Endometrial microvascular endothelial cells (primary cell): ENCODE results near the gene TNFSF13. TPM values are rescaled to one million over a fixed set of nuclear protein-coding genes. Genes with fewer than 3 reads are reported as not detected.

ENCODE experiments used
- in situ Hi-C: cut with HindIII; loops from 2 replicates; pipeline ENCODE4 v1.10.0; 2017; ENCODE audit warnings: low sequenced_read_pairs, low pct_unique_long_range_greater_than_20kb; ENCODE audit errors: inconsistent ontology term
- total RNA-seq: library from RNA; depleted of rRNA; stranded (reverse); fragments of >200 nt; gene quantifications from one replicate; pipeline ENCODE4 v1.2.3, GENCODE V29; 2015; ENCODE audit errors: inconsistent ontology term

TNFSF13 gene, protein sequence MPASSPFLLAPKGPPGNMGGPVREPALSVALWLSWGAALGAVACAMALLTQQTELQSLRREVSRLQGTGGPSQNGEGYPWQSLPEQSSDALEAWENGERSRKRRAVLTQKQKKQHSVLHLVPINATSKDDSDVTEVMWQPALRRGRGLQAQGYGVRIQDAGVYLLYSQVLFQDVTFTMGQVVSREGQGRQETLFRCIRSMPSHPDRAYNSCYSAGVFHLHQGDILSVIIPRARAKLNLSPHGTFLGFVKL
- 2.1 TPM for total RNA-seq

- in situ Hi-C loops, result loop anchor here (25.0 kb wide), 1 partner anchor 96 kb away; no protein-coding TSS in a partner anchor
Measured at GRCh38 chr17:7558544-7559319, at the start of gene TNFSF13. TNFSF13 (plus strand) TSS chr17:7558750; CDS start chr17:7559040, 290 bp downstream.

DNA sequence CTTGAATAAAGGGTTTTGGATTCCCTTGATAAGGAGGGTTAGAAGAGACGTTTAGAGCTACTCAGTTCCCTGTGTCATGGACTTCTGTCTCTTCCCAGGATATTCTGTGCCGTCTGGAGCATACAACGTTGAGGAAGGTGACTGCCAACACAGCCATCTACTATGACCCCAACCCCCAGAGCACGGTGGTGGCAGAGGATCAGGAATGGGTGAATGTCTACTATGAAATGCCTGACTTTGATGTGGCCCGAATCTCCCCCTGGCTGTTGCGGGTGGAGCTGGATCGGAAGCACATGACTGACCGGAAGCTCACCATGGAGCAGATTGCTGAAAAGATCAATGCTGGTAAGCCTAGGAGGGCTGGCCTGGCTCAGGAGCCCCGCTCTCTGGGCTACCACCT is 49.7 kb upstream of the TNFSF13 start:
- in situ Hi-C loops, result no loop called here

GRCh38 chr17:7509937-7510336 is 48.6 kb upstream of the TNFSF13 start:
- in situ Hi-C loops, result no loop called here

DNA sequence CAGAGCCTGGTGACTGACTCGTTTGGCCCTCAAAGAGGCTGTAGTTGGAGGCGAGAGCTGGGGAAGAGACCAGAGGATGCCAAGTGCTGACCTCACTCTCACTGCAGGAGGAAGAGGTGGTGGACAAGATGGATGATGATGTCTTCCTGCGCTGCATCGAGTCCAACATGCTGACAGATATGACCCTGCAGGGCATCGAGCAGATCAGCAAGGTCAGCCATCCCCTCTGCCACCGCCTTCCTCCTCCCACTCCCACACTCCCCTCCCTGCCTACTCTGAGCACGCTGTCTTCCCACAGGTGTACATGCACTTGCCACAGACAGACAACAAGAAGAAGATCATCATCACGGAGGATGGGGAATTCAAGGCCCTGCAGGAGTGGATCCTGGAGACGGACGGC is 47.4 kb upstream of the TNFSF13 start:
- in situ Hi-C loops, result no loop called here

- in situ Hi-C loops, result no loop called here
Measured at GRCh38 chr17:7512105-7512504, 46.4 kb upstream of the TNFSF13 start.

DNA sequence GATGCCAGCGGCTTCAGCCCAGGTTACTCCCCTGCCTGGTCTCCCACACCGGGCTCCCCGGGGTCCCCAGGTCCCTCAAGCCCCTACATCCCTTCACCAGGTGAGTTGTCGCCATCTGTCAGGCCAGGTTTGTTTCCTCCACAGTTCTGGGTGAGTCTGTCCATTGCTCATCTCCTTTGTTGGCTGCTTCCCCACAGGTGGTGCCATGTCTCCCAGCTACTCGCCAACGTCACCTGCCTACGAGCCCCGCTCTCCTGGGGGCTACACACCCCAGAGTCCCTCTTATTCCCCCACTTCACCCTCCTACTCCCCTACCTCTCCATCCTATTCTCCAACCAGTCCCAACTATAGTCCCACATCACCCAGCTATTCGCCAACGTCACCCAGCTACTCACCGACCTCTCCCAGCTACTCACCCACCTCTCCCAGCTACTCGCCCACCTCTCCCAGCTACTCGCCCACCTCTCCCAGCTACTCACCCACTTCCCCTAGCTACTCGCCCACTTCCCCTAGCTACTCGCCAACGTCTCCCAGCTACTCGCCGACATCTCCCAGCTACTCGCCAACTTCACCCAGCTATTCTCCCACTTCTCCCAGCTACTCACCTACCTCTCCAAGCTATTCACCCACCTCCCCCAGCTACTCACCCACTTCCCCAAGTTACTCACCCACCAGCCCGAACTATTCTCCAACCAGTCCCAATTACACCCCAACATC is 45.6 kb upstream of the TNFSF13 start:
- in situ Hi-C loops, result no loop called here

DNA sequence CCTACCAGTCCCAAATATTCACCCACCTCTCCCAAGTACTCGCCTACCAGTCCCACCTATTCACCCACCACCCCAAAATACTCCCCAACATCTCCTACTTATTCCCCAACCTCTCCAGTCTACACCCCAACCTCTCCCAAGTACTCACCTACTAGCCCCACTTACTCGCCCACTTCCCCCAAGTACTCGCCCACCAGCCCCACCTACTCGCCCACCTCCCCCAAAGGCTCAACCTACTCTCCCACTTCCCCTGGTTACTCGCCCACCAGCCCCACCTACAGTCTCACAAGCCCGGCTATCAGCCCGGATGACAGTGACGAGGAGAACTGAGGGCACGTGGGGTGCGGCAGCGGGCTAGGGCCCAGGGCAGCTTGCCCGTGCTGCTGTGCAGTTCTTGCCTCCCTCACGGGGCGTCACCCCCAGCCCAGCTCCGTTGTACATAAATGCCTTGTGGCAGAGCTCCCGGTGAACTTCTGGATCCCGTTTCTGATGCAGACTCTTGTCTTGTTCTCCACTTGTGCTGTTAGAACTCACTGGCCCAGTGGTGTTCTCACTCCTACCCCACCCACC is 44.6 kb upstream of the TNFSF13 start:
- in situ Hi-C loops, result no loop called here

- in situ Hi-C loops, result no loop called here
Measured at GRCh38 chr17:7515911-7516610, 42.5 kb upstream of the TNFSF13 start.

GRCh38 chr17:7523033-7523432 is 35.5 kb upstream of the TNFSF13 start:
- in situ Hi-C loops, result no loop called here

GRCh38 chr17:7528842-7529241 is 29.7 kb upstream of the TNFSF13 start:
- in situ Hi-C loops, result no loop called here

- in situ Hi-C loops, result no loop called here
Measured at GRCh38 chr17:7530023-7530900, 28.3 kb upstream of the TNFSF13 start.

DNA sequence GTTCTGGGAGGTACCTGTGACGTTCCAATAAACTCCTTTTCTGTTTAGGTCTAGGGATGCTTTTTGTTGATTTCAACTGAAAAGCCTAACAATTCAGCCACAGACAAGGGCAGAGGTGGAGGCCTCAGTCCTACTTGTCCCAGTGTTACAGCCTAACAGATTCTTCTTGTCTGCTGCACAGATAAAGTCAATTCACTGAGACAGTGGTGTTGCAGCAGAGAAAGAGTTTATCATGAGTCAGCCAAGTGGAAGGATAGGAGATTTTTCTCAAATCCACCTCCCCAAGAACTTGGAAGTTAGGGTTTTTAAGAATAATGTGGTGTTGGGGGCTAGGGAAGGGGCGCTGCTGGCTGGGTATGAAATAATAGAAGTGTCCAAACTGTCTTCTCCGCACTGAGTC is 20.5 kb upstream of the TNFSF13 start:
- in situ Hi-C loops, result no loop called here

DNA sequence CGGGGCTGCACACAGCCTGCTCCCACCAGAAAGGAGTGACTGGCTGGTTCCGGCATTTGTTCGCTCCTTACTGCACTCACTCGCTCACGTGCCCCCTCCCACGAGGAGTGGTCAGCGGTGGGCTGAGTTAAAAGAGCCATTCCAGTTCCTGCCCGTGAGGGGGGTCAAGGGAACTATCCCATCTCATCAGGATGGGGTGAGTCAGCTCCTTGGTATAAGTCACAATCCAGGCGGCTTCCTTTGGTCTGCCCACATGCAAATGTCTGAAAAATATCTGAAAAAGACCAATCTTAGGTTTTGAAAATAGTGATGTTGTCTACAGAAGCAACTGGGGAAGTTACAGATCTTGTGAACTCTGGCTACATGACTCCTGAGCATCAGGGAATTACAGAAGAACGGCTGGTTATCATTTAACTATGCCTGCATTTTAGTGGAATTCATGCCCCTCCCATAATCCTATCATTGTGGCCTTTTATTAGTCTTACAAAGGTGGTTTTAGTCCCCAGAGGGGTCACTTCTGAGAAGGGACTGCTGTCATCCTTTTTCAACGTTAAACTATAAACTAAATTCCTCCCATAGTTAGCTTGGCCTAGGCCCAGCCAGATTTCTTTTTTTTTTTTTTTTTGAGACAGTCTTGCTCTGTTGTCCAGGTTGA is 19.5 kb upstream of the TNFSF13 start:
- in situ Hi-C loops, result no loop called here

DNA sequence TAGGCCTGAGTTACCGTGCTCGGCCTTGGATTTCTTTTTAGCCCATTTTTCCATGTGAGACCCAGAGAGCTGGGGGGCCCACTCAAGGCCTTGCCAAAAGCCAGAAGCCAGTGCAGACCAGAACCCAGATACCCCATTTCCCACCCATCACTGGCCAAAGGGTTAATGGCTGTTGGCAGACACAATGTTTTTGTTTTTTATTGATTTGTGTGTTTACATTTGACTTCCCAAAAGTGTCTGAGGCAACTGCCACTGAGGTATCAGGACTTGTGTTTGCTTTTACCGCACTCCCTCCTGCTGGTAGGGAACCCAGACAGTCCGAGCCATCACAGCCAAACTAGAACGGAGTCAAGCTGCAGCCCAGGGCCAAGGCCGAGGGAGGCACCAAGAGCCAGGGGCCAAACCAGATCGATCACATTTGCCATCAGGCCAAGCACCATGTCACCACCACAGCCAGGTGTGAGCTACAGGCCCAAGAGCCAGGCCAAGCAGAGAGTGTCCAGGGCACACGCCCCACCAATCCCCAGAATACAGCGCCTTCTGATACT is 17.4 kb upstream of the TNFSF13 start:
- in situ Hi-C loops, result no loop called here

GRCh38 chr17:7544911-7545310 is 13.6 kb upstream of the TNFSF13 start:
- in situ Hi-C loops, result no loop called here

DNA sequence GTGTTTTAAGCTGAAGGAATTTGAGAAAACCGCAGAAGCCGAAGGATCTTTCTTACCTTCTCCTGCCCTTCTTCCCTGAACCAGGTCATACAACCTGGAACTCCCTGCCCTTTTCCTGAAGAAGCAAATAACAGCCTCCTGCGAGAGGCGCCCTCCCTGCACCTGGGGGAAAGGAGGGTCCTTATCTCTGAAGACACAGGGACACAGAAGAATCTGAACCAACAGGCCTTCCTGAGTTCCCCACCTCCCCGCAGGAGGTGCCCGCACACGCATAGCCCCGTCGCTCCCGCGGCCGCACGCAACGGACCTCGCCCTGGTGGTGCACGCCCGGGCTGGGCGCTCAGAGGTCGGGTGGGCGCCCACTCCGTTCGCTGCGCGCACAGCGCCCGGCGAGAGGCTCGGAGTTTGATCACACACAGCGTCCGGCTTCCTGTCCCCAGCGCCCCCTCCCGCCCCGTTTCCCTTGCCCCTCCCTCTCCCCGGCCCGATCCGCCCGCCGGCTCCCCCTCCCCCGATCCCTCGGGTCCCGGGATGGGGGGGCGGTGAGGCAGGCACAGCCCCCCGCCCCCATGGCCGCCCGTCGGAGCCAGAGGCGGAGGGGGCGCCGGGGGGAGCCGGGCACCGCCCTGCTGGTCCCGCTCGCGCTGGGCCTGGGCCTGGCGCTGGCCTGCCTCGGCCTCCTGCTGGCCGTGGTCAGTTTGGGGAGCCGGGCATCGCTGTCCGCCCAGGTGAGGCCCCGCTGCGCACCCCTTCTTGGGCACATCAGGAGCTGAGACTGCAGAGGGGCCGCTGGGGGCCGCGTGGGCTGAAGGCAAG is 9.8 kb upstream of the TNFSF13 start, which contains the start of gene TNFSF12:
Gene TNFSF12 (plus strand): TSS at position 474 of the 816 bp plus-strand sequence. CDS start 96 bp downstream, at position 570.
- in situ Hi-C loops, result no loop called here
